HG03175 (cell line): ENCODE data around the gene ARHGDIA.

Source experiments
- ATAC-seq: cut with Tn5 transposase; IDR thresholded peaks from one replicate; pipeline ENCODE4 v1.9.1; 2021; ENCODE audit warnings: mild to moderate bottlenecking, moderate library complexity; ENCODE audit not compliant: unreplicated experiment

ARHGDIA gene

GRCh38 chr17:81865733-81866439, 5.3 kb downstream of the ARHGDIA start:
- ATAC-seq: no peak

GRCh38 chr17:81865358-81865732, 5.8 kb downstream of the ARHGDIA start:
- ATAC-seq: no peak

- no peak for ATAC-seq
Observed at GRCh38 chr17:81863833-81864768, 7.0 kb downstream of the ARHGDIA start.

GRCh38 chr17:81863123-81863675, 7.9 kb downstream of the ARHGDIA start:
- no peak for ATAC-seq

GRCh38 chr17:81860756-81861568, 10.2 kb downstream of the ARHGDIA start:
- ATAC-seq: peak; percentile 81

- no peak for ATAC-seq
Observed at GRCh38 chr17:81859906-81860755, 11.0 kb downstream of the ARHGDIA start, which contains the start of gene P4HB. Gene P4HB (minus strand): TSS chr17:81860535. CDS start chr17:81860471, 64 bp downstream.

GRCh38 chr17:81858967-81859905, 11.9 kb downstream of the ARHGDIA start:
- no peak for ATAC-seq

- no peak for ATAC-seq
Observed at GRCh38 chr17:81858170-81858966, 12.8 kb downstream of the ARHGDIA start.

GRCh38 chr17:81854974-81855774, 16.0 kb downstream of the ARHGDIA start:
- no peak for ATAC-seq

- ATAC-seq: no peak
Observed at GRCh38 chr17:81852237-81852636, 18.9 kb downstream of the ARHGDIA start.

- no peak for ATAC-seq
Observed at GRCh38 chr17:81851423-81851822, 19.7 kb downstream of the ARHGDIA start.

- no peak for ATAC-seq
Observed at GRCh38 chr17:81849457-81849856, 21.7 kb downstream of the ARHGDIA start.

GRCh38 chr17:81846743-81847689, 24.1 kb downstream of the ARHGDIA start:
- ATAC-seq: no peak

GRCh38 chr17:81845881-81846742, 25.0 kb downstream of the ARHGDIA start:
- ATAC-seq: no peak

GRCh38 chr17:81845361-81845760, 25.8 kb downstream of the ARHGDIA start:
- ATAC-seq: no peak
